ENCODE measurements around the gene SPESP1. TPM values are rescaled to one million over a fixed set of nuclear protein-coding genes. Genes with fewer than 3 reads are reported as not detected.

Gene SPESP1
- total and polyA plus RNA-seq, 9 of the 15 experiments (the other 6 are each of a cell fraction or from before 2014, with no cell fraction given) = not detected

DNA sequence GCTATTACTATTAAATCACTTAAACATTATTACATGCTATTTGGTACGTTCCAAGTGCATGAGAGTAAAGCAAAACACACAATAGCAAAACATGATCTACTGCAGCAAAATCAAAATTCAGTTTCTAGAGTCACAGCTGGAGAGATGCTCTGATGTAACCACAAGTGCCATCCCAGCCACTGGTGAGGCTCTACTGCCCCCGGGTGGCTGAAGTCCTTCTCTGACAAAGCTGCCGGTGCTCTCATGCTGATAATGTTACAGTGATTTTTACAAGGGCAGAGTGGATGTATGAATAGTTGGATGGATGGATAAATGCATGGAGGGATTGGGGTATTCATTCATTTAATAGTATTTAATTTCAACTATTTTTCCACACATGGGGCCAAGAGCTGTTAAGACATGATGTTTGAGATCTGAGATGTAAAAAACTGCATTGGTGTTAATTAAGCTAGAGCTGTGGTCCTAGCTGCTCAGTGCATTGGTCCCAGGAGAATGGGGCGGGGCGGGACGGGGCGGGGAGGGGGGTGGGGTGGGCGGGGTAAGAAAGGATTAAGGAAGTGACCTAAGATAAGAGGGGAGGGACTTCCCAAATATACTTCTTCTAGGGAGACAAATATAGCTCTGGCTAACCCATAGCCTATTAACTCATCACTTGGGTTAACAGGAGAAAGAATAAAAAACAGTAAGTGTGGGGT, 5.3 kb upstream of the SPESP1 start (continued):
- TF ChIP-seq GABPA (tag; conservative IDR thresholded peaks at IDR 0.05; ENCODE audit: low read depth) = no peak
- TF ChIP-seq RCOR1 (IDR thresholded peaks at IDR 0.05; ENCODE audit: borderline replicate concordance in 1 of 2, low read depth in 2 of 2, low read length in 2 of 2) = peak; percentile 23 to 86; a peak in 3 of 4 replicates
- no peak for TF ChIP-seq HMG20A (CRISPR knock-in tag; conservative IDR thresholded peaks at IDR 0.05)
- no peak for TF ChIP-seq JUNB (CRISPR knock-in tag; conservative IDR thresholded peaks at IDR 0.05)
- no peak for TF ChIP-seq KLF10 (CRISPR knock-in tag; IDR thresholded peaks at IDR 0.05)
- TF ChIP-seq POLR3G (IDR thresholded peaks at IDR 0.05; ENCODE audit: extremely low read depth, insufficient read length, insufficient replicate concordance) = no peak
- TF ChIP-seq, protein P1, sequence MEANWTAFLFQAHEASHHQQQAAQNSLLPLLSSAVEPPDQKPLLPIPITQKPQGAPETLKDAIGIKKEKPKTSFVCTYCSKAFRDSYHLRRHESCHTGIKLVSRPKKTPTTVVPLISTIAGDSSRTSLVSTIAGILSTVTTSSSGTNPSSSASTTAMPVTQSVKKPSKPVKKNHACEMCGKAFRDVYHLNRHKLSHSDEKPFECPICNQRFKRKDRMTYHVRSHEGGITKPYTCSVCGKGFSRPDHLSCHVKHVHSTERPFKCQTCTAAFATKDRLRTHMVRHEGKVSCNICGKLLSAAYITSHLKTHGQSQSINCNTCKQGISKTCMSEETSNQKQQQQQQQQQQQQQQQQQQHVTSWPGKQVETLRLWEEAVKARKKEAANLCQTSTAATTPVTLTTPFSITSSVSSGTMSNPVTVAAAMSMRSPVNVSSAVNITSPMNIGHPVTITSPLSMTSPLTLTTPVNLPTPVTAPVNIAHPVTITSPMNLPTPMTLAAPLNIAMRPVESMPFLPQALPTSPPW (CRISPR knock-in tag; IDR thresholded peaks at IDR 0.05) = peak; percentile 45; the same call in 1 of the 2 replicates
- TF ChIP-seq L3MBTL2 (IDR thresholded peaks at IDR 0.05) = no peak
- TF ChIP-seq GTF3C2 (IDR thresholded peaks at IDR 0.05; ENCODE audit: borderline replicate concordance, extremely low read depth, insufficient read length) = no peak
- no peak for TF ChIP-seq MAZ (CRISPR knock-in tag; conservative IDR thresholded peaks at IDR 0.05 in 1 of 2, IDR thresholded peaks at IDR 0.05 in 1 of 2)
- TF ChIP-seq ZNF586 (CRISPR knock-in tag; conservative IDR thresholded peaks at IDR 0.05) = no peak
- TF ChIP-seq, protein P2, sequence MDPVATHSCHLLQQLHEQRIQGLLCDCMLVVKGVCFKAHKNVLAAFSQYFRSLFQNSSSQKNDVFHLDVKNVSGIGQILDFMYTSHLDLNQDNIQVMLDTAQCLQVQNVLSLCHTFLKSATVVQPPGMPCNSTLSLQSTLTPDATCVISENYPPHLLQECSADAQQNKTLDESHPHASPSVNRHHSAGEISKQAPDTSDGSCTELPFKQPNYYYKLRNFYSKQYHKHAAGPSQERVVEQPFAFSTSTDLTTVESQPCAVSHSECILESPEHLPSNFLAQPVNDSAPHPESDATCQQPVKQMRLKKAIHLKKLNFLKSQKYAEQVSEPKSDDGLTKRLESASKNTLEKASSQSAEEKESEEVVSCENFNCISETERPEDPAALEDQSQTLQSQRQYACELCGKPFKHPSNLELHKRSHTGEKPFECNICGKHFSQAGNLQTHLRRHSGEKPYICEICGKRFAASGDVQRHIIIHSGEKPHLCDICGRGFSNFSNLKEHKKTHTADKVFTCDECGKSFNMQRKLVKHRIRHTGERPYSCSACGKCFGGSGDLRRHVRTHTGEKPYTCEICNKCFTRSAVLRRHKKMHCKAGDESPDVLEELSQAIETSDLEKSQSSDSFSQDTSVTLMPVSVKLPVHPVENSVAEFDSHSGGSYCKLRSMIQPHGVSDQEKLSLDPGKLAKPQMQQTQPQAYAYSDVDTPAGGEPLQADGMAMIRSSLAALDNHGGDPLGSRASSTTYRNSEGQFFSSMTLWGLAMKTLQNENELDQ (CRISPR knock-in tag; IDR thresholded peaks at IDR 0.05; ENCODE audit: borderline replicate concordance) = no peak
- TF ChIP-seq BRCA1 (IDR thresholded peaks at IDR 0.05) = no peak
- no peak for TF ChIP-seq BRCA1 (CRISPR knock-in tag; IDR thresholded peaks at IDR 0.05)
- peak; percentile 51; the same call in 1 of the 2 replicates for TF ChIP-seq CTBP1 (IDR thresholded peaks at IDR 0.05; ENCODE audit: borderline replicate concordance)
- TF ChIP-seq PHF21A (IDR thresholded peaks at IDR 0.05; ENCODE audit: borderline replicate concordance, low read depth) = peak; percentile 81; the same call in 1 of the 2 replicates
- TF ChIP-seq NFRKB (IDR thresholded peaks at IDR 0.05; ENCODE audit: low read depth) = no peak
- TF ChIP-seq ATF3 (IDR thresholded peaks at IDR 0.05) = peak; percentile 31; the same call in 1 of the 2 replicates
- TF ChIP-seq ATF3 (CRISPR knock-in tag; conservative IDR thresholded peaks at IDR 0.05) = no peak

Data from K562 (cell line).